Measurements from ENCODE around the gene GAB1. TPM values are rescaled to one million over a fixed set of nuclear protein-coding genes. Genes with fewer than 3 reads are reported as not detected.

Gene GAB1
- total RNA-seq, 1 donor from 2014 or later = 33.2 TPM

- no peak for TF ChIP-seq CTCF (IDR thresholded peaks at IDR 0.05)
- H3K36me3 Mint-ChIP-seq (ENCODE audit: low read depth) = peaks cover 2% of the 10 kb centered on the region
- H3K4me1 Mint-ChIP-seq (ENCODE audit: low read depth) = peaks cover 13% of the 10 kb centered on the region
- H3K27me3 Mint-ChIP-seq (ENCODE audit: low read depth) = no peaks in the 10 kb centered on the region
- H3K4me3 Mint-ChIP-seq (ENCODE audit: unreplicated experiment) = no peak overlapping the region
- peaks cover 4% of the 10 kb centered on the region for H3K9me3 Mint-ChIP-seq (ENCODE audit: low read depth)
- H3K27ac Mint-ChIP-seq (ENCODE audit: unreplicated experiment) = no peak overlapping the region
- DNase-seq (ENCODE audit: low spot score) = no peak
Observed at GRCh38 chr4:143424276-143424675, 87.6 kb downstream of the GAB1 start.

DNA sequence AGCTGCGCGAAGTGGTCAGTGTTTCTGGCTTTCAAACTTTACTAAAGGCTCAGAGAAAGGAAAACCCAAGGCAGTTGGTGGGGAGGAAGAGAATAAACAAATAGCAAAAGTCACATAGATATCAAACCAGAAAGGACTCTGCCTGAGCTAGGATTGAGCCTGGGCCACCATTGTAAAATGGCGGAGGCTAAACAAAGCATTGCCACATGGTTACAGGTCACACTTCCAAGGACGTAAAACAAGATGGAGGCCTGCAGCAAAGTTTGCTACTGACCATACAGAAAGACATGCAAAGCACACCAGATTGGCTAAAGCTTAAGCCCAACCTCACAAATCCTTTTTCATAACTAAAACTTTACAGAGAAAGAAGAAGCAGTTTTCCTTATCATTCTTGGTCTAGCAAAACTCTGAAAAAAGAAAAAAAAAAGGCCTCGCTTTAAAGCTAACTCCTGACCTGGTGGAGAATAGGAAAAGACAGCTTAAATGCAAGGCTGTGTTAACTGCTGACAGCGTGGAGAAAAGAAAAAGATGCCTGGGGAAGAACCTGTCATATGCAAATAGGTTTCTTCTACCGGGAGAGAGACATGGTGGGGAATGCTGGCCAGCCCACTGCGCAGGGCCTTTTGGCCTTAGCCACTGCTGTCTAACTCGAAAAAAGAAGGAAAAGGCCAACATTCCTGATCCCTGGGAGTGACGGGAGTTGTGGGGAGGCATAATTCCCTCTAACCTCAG, 95.0 kb downstream of the GAB1 start:
- Mint-ChIP-seq H3K4me1 (ENCODE audit: low read depth) (no peaks in the 10 kb centered on the region), H3K27me3 (ENCODE audit: low read depth) (no peaks in the 10 kb centered on the region), H3K4me3 (ENCODE audit: unreplicated experiment) (no peak overlapping the region), H3K36me3 (ENCODE audit: low read depth) (peaks cover 15% of the 10 kb centered on the region), H3K27ac (ENCODE audit: unreplicated experiment) (no peak overlapping the region), H3K9me3 (ENCODE audit: low read depth) (no peaks in the 10 kb centered on the region)
- TF ChIP-seq CTCF (IDR thresholded peaks at IDR 0.05) = no peak
- DNase-seq (ENCODE audit: low spot score) = no peak

GRCh38 chr4:143432258-143432591, 95.5 kb downstream of the GAB1 start:
- Mint-ChIP-seq H3K27ac (ENCODE audit: unreplicated experiment) (no peak overlapping the region), H3K4me1 (ENCODE audit: low read depth) (no peaks in the 10 kb centered on the region), H3K4me3 (ENCODE audit: unreplicated experiment) (no peak overlapping the region), H3K9me3 (ENCODE audit: low read depth) (no peaks in the 10 kb centered on the region), H3K36me3 (ENCODE audit: low read depth) (peaks cover 17% of the 10 kb centered on the region), H3K27me3 (ENCODE audit: low read depth) (no peaks in the 10 kb centered on the region)
- DNase-seq (ENCODE audit: low spot score) = no peak
- no peak for TF ChIP-seq CTCF (IDR thresholded peaks at IDR 0.05)

DNA sequence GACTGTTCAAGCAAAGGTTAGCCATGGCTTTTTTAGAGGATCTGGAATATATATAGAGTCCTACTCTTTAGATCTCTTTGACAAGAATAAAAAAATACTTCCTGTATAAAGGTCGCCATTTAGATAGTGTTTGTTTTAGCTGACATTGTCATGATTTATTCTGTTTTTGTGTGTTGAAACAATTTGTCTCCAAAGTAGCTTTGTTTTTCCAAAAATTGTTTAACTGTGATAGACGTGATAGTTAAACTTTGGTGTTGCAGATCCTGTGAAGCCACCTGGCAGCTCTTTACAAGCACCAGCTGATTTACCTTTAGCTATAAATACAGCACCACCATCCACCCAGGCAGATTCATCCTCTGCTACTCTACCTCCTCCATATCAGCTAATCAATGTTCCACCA, 96.6 kb downstream of the GAB1 start:
- no peaks in the 10 kb centered on the region for H3K9me3 Mint-ChIP-seq (ENCODE audit: low read depth)
- no peak overlapping the region for H3K4me3 Mint-ChIP-seq (ENCODE audit: unreplicated experiment)
- H3K27ac Mint-ChIP-seq (ENCODE audit: unreplicated experiment) = no peak overlapping the region
- peaks cover 23% of the 10 kb centered on the region for H3K36me3 Mint-ChIP-seq (ENCODE audit: low read depth)
- no peaks in the 10 kb centered on the region for H3K4me1 Mint-ChIP-seq (ENCODE audit: low read depth)
- no peaks in the 10 kb centered on the region for H3K27me3 Mint-ChIP-seq (ENCODE audit: low read depth)
- TF ChIP-seq CTCF (IDR thresholded peaks at IDR 0.05) = no peak
- no peak for DNase-seq (ENCODE audit: low spot score)

GRCh38 chr4:143435955-143436354, 99.3 kb downstream of the GAB1 start:
- no peaks in the 10 kb centered on the region for H3K4me1 Mint-ChIP-seq (ENCODE audit: low read depth)
- H3K36me3 Mint-ChIP-seq (ENCODE audit: low read depth) = peaks cover 32% of the 10 kb centered on the region
- H3K27me3 Mint-ChIP-seq (ENCODE audit: low read depth) = no peaks in the 10 kb centered on the region

More at GRCh38 chr4:143435955-143436354, 99.3 kb downstream of the GAB1 start:
- no peaks in the 10 kb centered on the region for H3K9me3 Mint-ChIP-seq (ENCODE audit: low read depth)
- TF ChIP-seq CTCF (IDR thresholded peaks at IDR 0.05) = no peak
- no peak for DNase-seq (ENCODE audit: low spot score)
- H3K4me3 Mint-ChIP-seq (ENCODE audit: unreplicated experiment) = no peak overlapping the region
- H3K27ac Mint-ChIP-seq (ENCODE audit: unreplicated experiment) = no peak overlapping the region
